Mammary epithelial cell (primary cell): Measurements from ENCODE around the gene C12orf54.

Source experiments
- EZH2 ChIP-seq: IDR thresholded peaks from 2 replicates; pipeline ENCODE4 v1.6.1; 2012; ENCODE audit warnings: low read length, inconsistent platforms, borderline replicate concordance
- TF ChIP-seq, protein P1 (sequence below), 2 donors: IDR thresholded peaks in 1 of 2; conservative IDR thresholded peaks in 1 of 2; 2 replicates each; pipeline ENCODE4 v1.5.1; 2011 to 2012; ENCODE audit warnings: inconsistent platforms in 2 of 2, low read length in 2 of 2, mild to moderate bottlenecking in 2 of 2, control low read depth in 1 of 2, low read depth in 1 of 2; ENCODE audit not compliant: insufficient read depth in 1 of 2; ENCODE audit errors: extremely low read depth in 1 of 2

DNA sequence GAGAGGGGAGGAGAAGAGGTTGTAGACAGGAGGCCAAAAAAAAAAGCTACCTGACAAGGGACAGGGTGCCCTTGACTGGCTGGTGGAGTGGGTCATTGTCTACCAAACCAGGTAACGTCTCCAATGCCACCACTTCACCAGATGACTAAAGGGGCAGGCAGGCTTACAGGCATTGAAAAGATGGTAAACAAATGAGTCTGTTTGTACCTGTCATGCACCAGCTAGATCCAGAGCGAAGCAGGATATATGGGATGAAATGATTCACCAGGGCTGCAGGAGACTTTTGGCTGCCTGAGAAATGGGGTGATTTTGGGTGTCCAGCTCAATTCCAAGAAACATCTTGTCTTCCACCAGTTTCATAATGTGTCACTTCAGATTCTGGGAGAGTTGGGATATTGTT is 4.0 kb downstream of the C12orf54 start:
- TF ChIP-seq, protein P1, sequence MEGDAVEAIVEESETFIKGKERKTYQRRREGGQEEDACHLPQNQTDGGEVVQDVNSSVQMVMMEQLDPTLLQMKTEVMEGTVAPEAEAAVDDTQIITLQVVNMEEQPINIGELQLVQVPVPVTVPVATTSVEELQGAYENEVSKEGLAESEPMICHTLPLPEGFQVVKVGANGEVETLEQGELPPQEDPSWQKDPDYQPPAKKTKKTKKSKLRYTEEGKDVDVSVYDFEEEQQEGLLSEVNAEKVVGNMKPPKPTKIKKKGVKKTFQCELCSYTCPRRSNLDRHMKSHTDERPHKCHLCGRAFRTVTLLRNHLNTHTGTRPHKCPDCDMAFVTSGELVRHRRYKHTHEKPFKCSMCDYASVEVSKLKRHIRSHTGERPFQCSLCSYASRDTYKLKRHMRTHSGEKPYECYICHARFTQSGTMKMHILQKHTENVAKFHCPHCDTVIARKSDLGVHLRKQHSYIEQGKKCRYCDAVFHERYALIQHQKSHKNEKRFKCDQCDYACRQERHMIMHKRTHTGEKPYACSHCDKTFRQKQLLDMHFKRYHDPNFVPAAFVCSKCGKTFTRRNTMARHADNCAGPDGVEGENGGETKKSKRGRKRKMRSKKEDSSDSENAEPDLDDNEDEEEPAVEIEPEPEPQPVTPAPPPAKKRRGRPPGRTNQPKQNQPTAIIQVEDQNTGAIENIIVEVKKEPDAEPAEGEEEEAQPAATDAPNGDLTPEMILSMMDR (conservative IDR thresholded peaks at IDR 0.05 in 1 of 2, IDR thresholded peaks at IDR 0.05 in 1 of 2; ENCODE audit: extremely low read depth in 1 of 2, insufficient read depth in 1 of 2, low read depth in 1 of 2, low read length in 2 of 2), result no peak
- no peak for TF ChIP-seq EZH2
